Stimulated activated effector memory CD8-positive, alpha-beta T cell treated with anti-CD3 and anti-CD28 coated beads, Interleukin-12 subunit alpha, Interleukin-12 subunit beta, amount 100 ng/mL, for 72 hours (primary cell): ENCODE measurements around the gene CLUH.
"Not testable (repeated sequence)": the region's sequence is repeated elsewhere in the genome, so short reads cannot be mapped to it uniquely, and the experiment has no call there.

Experiments used
- ATAC-seq: fragments of 150-1000 bp; cut with Tn5 transposase; 2 replicates; pipeline ENCODE4 v1.10.0; 2021
- DNase-seq, 2 donors: peaks; one replicate each; pipeline ENCODE4 v3.0.0; 2021 to 2022; ENCODE audit warnings: low spot score in 2 of 2
- H3K27ac Mint-ChIP-seq: one replicate; pipeline ENCODE4 v1.8.0; 2022; ENCODE audit warnings: mild to moderate bottlenecking, mixed read lengths
- H3K36me3 Mint-ChIP-seq: one replicate; pipeline ENCODE4 v1.8.0; 2022; ENCODE audit warnings: mild to moderate bottlenecking, mixed read lengths
- H3K4me1 Mint-ChIP-seq: one replicate; pipeline ENCODE4 v1.8.0; 2022; ENCODE audit warnings: mixed read lengths
- H3K4me3 Mint-ChIP-seq: one replicate; pipeline ENCODE4 v1.8.0; 2022; ENCODE audit warnings: mild to moderate bottlenecking, mixed read lengths
- H3K9me3 Mint-ChIP-seq: one replicate; pipeline ENCODE4 v1.8.0; 2022; ENCODE audit warnings: mixed read lengths

CLUH gene

DNA sequence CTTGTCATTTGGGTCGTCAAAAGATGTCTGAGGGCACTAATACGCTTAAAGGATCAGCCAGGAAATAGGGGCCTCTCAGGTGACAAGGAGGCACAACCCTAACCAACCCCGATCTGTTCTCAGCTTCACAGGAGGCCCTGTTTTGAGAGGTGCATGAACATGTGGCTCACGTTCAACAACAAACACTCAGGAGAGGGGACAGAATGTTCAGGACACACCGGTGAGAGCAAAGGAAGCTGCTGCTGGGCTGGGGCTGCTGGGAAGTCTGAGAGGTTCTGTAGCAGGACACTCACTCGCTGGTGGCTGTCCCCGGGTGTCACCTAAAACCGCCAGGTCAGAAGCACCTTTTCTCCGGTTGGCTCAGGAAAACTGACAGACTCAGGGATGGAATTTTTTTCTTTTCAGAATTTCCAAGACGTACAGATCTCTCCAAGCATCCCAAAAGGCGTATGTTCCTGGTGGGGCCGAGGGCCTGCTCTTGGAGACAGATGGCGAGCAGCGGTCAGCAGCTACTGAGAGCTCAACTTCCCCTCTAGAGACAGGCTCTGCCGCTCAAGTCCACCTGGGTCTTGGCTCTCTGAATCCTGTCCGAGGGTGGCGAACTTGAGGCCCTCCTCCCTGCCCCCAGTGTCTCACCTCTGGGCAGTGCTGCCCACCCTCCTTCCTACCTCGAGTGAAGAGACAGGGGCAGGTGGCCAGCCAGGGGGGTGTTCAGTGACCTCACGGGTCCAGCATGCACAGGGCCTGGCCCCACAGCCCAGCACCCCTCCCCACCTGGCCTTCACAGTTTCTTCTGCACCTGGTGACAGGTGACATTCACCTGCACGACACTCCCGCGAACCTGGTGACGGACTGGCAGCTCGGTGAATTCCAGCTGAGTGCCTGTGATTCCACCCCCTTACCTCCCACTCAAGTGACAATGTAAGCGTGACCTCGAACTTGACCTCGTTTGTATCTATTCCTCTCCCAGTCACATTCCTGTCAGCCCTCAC, 22.9 kb downstream of the CLUH start:
- Mint-ChIP-seq H3K27ac (peak overlapping the region; percentile 90), H3K4me1 (peaks cover 18% of the 10 kb centered on the region), H3K36me3 (peaks cover 79% of the 10 kb centered on the region), H3K9me3 (no peaks in the 10 kb centered on the region), H3K4me3 (peak overlapping the region; percentile 36)
- DNase-seq (peak in 1 of 2 donors; percentile 48), ATAC-seq (peak; percentile 2)

DNA sequence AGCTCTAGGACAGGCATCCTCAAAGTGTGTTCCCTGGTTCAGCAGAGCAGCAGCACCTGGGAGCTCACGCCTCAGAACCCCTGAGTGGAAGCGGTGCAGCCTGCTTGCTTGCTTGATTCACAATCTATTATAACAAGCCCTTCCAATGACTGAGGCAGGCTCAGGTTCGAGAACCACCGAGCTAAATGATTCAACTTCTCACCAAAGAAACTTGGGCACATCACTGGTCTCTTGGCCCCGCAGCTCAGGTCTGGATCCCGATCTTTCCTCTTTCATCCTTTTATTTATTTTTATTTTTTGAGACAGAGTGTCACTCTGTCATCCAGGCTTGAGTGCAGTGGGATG, 24.5 kb downstream of the CLUH start:
- ATAC-seq (no peak), DNase-seq (no peak)
- Mint-ChIP-seq H3K27ac (peak overlapping the region; percentile 71), H3K36me3 (peaks cover 83% of the 10 kb centered on the region), H3K9me3 (no peaks in the 10 kb centered on the region), H3K4me1 (peaks cover 18% of the 10 kb centered on the region), H3K4me3 (no peak overlapping the region)

DNA sequence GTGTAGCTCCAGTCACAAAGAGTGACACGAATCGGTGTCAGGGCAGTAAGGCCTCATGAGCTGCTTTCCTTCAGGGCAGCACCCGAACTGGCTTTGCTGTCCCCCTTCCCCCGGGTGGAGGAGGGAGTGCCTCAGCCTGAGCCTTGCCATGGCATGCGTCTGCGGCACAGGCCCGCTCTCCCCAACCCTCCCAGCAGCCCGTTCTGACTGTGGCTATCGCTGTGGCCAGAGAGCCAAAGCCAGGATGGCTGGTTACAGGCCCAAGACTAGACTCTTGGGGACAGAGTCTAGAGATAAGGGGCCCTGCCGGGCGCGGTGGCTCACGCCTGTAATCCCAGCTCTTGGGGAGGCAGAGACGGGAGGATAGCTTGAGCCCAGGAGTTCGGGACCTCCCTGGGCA, 25.9 kb downstream of the CLUH start:
- ATAC-seq (no peak), DNase-seq (no peak)
- no peak overlapping the region for H3K27ac Mint-ChIP-seq
- no peak overlapping the region for H3K4me3 Mint-ChIP-seq
- H3K36me3 Mint-ChIP-seq: peaks cover 84% of the 10 kb centered on the region
- H3K4me1 Mint-ChIP-seq: peaks cover 18% of the 10 kb centered on the region
- no peaks in the 10 kb centered on the region for H3K9me3 Mint-ChIP-seq

DNA sequence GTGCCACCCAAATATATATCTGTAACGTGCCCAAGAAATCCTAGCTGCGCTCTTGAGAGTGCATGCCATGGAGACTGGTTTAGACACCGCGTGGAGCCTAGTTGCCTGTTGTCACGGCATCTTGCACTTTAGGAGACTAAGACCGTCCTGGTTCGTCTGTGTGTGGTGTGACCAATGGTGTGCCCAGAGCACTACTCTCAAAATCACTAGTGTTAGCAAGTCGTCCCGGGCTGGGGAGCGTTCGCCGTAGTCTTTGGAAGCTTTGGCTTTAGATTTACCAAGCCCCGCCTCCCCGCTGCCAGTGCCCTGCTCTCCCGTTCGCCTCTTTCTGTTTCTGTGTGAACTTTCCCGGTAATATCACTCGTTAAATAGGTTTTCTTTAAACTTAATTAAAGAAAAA, 27.0 kb downstream of the CLUH start:
- no peak overlapping the region for H3K27ac Mint-ChIP-seq
- peaks cover 84% of the 10 kb centered on the region for H3K36me3 Mint-ChIP-seq
- H3K9me3 Mint-ChIP-seq: no peaks in the 10 kb centered on the region
- H3K4me1 Mint-ChIP-seq: peaks cover 18% of the 10 kb centered on the region
- no peak for DNase-seq
- no peak for ATAC-seq
- no peak overlapping the region for H3K4me3 Mint-ChIP-seq

DNA sequence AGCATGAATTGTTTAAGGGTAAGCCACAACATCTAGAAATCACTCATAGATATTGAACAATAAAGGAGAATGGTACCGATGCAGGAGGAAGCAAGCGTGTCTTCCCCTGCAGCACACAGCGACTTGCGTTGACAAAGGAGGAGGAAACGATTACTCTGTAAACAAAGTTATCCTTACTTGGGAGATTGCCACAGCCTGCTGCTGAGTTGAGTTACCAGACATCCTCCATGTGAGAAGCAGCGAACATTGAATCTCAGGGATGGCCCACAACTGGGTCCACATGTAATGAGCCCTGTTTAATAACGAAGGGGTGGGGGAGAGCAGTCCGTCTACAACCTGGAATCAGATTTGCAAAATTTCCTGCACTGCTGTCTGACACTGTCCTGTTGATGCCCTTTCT, 27.7 kb downstream of the CLUH start:
- H3K9me3 Mint-ChIP-seq: no peaks in the 10 kb centered on the region
- no peak for DNase-seq
- H3K4me1 Mint-ChIP-seq: peaks cover 17% of the 10 kb centered on the region
- peaks cover 84% of the 10 kb centered on the region for H3K36me3 Mint-ChIP-seq
- no peak overlapping the region for H3K27ac Mint-ChIP-seq
- ATAC-seq: no peak
- no peak overlapping the region for H3K4me3 Mint-ChIP-seq

DNA sequence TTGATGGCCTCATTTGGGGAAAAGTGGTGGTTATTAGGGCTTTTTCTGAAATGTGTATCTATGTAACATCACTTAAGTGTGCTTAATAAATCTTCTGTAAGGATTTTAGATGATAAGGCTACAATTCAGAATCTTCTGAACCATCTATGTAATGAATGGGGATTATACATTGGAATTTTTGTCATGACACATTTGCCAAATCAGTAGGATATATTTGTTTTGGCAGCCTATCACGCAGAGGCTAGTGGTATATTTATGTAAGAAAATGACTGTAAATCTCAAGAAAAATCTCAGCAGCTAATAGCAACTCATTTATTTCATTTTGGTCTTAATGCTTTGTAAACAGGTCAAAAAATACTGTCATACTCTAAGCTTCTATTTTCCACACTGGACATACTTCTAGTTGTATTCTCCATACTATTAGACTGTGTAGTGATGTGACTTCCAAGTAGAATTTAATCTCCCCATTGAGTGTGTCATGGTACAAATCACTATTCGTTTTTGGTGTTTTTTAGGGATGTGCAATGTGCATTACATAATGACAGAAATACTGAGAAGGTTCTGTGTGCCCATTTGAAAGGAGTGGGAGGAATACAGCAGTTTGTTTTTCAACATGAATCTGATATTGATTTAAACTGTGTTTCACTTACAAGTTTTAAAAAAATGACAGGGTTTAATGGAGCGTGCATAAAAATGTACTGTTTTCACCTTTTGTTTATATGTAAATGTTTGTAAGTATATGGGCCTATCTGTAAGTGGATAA, 29.2 kb downstream of the CLUH start:
- no peak for ATAC-seq
- H3K36me3 Mint-ChIP-seq: peaks cover 90% of the 10 kb centered on the region

DNA sequence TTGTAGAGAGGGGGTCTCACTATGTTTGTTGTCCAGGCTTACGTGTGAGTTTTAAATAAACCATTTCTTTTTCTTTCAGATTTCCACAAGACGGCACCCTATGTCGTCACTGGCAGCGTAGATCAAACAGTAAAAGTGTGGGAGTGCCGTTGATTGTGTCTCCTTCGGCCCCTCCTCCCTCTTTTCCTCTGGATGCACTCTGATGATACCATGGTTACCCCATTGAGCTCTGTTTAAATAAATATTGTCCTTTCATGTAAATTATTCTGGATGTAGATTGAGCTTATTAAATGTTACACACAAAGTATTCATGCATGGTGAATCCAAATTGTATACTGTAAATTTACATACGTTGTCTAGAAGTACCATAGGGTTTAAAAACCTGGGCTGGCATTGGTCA, 29.9 kb downstream of the CLUH start:
- ATAC-seq: no peak
- Mint-ChIP-seq H3K36me3 (peaks cover 90% of the 10 kb centered on the region), H3K4me3 (no peak overlapping the region), H3K27ac (peak overlapping the region; percentile 29), H3K4me1 (peaks cover 7% of the 10 kb centered on the region), H3K9me3 (no peaks in the 10 kb centered on the region)
- no peak for DNase-seq

More for the DNA sequence above, 29.2 kb downstream of the CLUH start:
- Mint-ChIP-seq H3K4me3 (no peak overlapping the region), H3K9me3 (no peaks in the 10 kb centered on the region), H3K4me1 (peaks cover 7% of the 10 kb centered on the region), H3K27ac (no peak overlapping the region)
- no peak for DNase-seq

DNA sequence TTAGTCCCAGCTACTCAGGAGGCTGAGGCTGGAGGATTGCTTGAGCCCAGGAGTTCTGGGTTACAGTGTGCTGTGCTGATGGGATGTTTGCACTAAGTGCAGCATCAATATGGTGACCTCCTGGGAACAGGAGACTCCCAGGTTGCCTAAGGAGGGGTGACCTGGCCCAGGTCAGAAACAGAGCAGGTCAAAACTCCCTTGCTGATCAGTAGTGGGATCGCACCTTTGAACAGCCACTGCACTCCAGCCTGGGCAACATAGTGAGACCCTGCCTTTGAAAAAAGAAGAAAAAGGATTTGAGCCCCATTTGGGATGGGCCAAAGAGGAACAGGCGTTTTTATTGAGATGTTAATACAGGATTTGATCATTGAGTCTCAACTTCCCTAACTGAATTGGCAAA, 30.6 kb downstream of the CLUH start:
- no peak for ATAC-seq
- peak overlapping the region; percentile 29 for H3K27ac Mint-ChIP-seq
- no peaks in the 10 kb centered on the region for H3K9me3 Mint-ChIP-seq
- no peak for DNase-seq
- no peak overlapping the region for H3K4me3 Mint-ChIP-seq
- H3K36me3 Mint-ChIP-seq: peaks cover 95% of the 10 kb centered on the region
- peaks cover 7% of the 10 kb centered on the region for H3K4me1 Mint-ChIP-seq

DNA sequence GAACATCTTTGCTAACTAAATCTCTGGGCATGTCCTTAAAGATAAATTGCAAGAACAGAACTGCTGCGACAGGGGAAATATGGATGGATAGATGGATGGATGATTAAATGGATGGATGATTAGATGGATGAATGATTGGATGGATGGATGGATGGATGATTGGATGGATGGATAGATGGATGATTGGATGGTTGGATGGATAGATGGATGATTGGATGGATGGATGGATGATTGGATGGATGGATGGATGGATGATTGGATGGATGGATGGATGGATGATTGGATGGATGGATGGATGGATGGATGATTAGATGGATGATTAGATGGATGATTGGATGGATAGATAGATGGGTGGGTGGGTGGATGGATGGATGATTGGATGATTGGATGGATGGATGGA, 32.3 kb downstream of the CLUH start:
- not testable (repeated sequence) for H3K4me3 Mint-ChIP-seq, DNase-seq, H3K27ac Mint-ChIP-seq, ATAC-seq, H3K9me3 Mint-ChIP-seq
- H3K36me3 Mint-ChIP-seq: peaks cover 99% of the 10 kb centered on the region
- H3K4me1 Mint-ChIP-seq: peaks cover 13% of the 10 kb centered on the region

DNA sequence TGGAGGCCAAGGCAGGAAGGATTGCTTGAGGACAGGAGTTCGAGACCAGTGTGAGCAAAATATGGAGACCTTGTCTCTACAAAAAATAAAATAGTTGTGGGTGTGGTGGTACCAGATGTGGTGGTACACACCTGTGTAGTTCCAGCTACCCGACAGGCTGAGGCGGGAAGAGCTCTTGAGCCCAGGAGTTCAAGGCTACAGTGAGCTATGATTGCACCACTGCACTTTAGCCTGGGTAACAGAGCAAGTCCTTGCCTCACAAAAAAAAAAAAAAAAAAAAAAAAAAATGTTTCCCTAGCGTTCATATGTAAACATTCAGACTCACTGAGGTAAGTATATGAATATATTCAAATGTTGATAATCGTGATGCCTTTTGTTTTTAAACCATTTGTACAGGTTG, 39.5 kb downstream of the CLUH start:
- H3K27ac Mint-ChIP-seq: no peak overlapping the region
- no peaks in the 10 kb centered on the region for H3K9me3 Mint-ChIP-seq
- peaks cover 6% of the 10 kb centered on the region for H3K4me1 Mint-ChIP-seq
- peaks cover 100% of the 10 kb centered on the region for H3K36me3 Mint-ChIP-seq
- ATAC-seq: no peak
- DNase-seq: no peak
- no peak overlapping the region for H3K4me3 Mint-ChIP-seq

DNA sequence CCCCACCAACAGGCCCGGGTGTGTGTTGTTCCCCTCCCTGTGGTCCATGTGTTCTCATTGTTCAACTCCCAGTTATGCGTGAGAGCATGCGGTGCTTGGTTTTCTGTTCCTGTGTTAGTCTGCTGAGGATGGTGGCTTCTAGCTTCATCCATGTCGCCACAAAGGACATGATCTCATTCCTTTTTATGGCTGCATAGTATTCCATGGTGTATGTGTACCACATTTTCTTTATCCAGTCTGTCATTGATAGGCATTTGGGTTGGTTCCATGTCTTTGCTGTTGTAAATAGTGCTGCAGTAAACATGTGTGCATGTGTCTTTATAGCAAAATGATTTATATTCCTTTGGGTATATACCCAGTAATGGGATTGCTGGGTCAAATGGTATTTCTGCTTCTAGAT, 51.2 kb downstream of the CLUH start:
- Mint-ChIP-seq H3K4me1 (peaks cover 41% of the 10 kb centered on the region), H3K36me3 (peaks cover 66% of the 10 kb centered on the region), H3K27ac (peak overlapping the region; percentile 45)
- not testable (repeated sequence) for H3K9me3 Mint-ChIP-seq, ATAC-seq, DNase-seq, H3K4me3 Mint-ChIP-seq

DNA sequence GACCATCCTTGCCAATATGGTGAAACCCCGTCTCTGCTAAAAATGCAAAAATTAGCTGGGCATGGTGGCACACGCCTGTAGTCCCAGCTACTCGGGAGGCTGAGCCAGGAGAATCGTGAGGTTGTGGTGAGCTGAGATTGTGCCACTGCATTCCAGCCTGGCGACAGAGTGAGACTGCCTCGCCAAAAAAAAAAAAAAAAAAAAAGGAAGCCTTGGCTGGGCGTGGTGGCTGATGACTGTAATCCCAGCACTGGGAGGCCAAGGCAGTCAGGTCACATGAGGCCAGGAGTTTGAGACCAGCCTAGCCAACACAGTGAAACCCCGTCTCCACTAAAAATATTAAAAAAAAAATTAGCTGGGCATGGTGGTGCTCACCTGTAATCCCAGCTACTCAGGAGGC, 52.2 kb downstream of the CLUH start:
- DNase-seq, H3K4me3 Mint-ChIP-seq: not testable (repeated sequence)
- H3K4me1 Mint-ChIP-seq: peaks cover 40% of the 10 kb centered on the region

DNA sequence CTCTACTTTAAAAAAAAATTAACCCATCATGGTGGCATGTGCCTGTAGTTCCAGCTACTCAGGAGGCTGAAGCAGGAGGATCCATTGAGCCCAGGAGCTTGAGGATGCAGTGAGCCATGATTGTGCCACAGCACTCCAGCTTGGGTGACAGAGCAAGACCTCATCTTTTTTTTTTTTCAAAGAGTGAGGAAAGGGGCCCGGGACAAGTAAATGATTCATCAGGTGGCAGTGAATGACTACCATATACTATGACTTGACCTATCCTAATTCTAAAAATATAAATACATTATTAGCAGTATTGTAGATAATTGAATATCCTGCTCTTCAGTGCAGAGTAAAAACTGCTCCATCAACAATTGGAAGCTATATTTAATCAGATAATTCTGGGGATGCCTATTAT, 55.3 kb downstream of the CLUH start:
- Mint-ChIP-seq H3K4me3 (no peak overlapping the region), H3K9me3 (no peaks in the 10 kb centered on the region), H3K27ac (no peak overlapping the region), H3K4me1 (peaks cover 35% of the 10 kb centered on the region), H3K36me3 (peaks cover 55% of the 10 kb centered on the region)
- DNase-seq (no peak), ATAC-seq (peak; percentile 65)

More for the DNA sequence above, 52.2 kb downstream of the CLUH start:
- H3K27ac Mint-ChIP-seq, H3K9me3 Mint-ChIP-seq, ATAC-seq: not testable (repeated sequence)
- H3K36me3 Mint-ChIP-seq: peaks cover 60% of the 10 kb centered on the region

DNA sequence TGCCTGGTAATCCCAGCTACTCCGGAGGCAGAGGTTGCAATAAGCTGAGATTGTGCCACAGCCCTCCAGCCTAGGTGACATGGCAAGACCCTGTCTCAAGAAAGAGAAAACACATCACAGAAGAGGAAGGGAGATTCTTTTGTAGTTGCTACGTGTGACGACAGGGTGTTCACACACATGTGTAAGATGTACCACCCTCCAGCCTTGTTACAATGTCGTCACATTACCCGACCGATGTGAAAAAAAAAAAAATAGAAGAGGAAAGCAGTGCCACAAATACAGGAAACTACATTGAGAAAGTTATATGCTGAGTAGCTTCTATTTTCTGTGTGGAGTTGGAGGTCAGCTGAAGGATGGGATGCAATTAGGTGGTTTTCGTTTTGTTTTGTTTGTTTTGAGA, 56.0 kb downstream of the CLUH start:
- Mint-ChIP-seq H3K4me1 (peaks cover 28% of the 10 kb centered on the region), H3K4me3 (no peak overlapping the region), H3K9me3 (no peaks in the 10 kb centered on the region), H3K36me3 (peaks cover 61% of the 10 kb centered on the region), H3K27ac (peak overlapping the region; percentile 73)
- ATAC-seq (no peak), DNase-seq (no peak)

DNA sequence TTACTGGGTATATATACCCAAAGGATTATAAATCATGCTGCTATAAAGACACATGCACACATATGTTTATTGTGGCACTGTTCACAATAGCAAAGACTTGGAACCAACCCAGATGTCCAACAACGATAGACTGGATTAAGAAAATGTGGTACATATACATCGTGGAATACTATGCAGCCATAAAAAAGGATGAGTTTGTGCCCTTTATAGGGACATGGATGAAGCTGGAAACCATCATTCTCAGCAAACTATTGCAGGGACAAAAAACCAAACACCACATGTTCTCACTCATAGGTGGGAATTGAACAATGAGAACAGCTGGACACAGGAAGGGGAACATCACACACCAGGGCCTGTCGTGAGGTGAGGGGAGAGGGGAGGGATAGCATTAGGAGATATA, 58.7 kb downstream of the CLUH start:
- not testable (repeated sequence) for H3K27ac Mint-ChIP-seq, H3K4me3 Mint-ChIP-seq, ATAC-seq, DNase-seq, H3K9me3 Mint-ChIP-seq
- Mint-ChIP-seq H3K4me1 (peaks cover 18% of the 10 kb centered on the region), H3K36me3 (peaks cover 60% of the 10 kb centered on the region)

DNA sequence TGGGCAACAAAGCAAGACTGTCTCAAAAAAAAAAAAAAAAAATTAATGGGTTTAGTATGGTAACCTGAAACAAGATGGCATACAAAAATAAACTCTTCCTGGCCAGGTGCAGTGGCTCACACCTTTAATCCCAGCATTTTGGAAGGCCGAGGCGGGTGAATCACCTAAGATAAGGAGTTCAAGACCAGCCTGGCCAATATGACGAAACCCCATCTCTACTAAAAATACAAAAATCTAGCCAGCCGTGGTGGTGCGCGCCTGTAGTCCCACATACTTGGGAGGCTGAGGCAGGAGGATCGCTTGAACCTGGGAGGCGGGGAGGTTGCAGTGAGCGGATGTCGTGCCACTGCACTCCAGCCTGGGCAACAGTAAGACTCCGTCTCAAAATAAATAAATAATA, 62.4 kb downstream of the CLUH start:
- H3K4me1 Mint-ChIP-seq: no peaks in the 10 kb centered on the region
- H3K36me3 Mint-ChIP-seq: peaks cover 75% of the 10 kb centered on the region
- no peak for DNase-seq
- no peak overlapping the region for H3K27ac Mint-ChIP-seq
- no peaks in the 10 kb centered on the region for H3K9me3 Mint-ChIP-seq
- ATAC-seq: no peak
- no peak overlapping the region for H3K4me3 Mint-ChIP-seq
